HG02759 (cell line): Measurements from ENCODE around the gene PLD4.
"Not testable (repeated sequence)": the region's sequence is repeated elsewhere in the genome, so short reads cannot be mapped to it uniquely, and the experiment has no call there.

Experiments
- ATAC-seq: cut with Tn5 transposase; IDR thresholded peaks from one replicate; pipeline ENCODE4 v1.9.1; 2021; ENCODE audit warnings: mild to moderate bottlenecking, moderate library complexity; ENCODE audit not compliant: unreplicated experiment

Gene PLD4

DNA sequence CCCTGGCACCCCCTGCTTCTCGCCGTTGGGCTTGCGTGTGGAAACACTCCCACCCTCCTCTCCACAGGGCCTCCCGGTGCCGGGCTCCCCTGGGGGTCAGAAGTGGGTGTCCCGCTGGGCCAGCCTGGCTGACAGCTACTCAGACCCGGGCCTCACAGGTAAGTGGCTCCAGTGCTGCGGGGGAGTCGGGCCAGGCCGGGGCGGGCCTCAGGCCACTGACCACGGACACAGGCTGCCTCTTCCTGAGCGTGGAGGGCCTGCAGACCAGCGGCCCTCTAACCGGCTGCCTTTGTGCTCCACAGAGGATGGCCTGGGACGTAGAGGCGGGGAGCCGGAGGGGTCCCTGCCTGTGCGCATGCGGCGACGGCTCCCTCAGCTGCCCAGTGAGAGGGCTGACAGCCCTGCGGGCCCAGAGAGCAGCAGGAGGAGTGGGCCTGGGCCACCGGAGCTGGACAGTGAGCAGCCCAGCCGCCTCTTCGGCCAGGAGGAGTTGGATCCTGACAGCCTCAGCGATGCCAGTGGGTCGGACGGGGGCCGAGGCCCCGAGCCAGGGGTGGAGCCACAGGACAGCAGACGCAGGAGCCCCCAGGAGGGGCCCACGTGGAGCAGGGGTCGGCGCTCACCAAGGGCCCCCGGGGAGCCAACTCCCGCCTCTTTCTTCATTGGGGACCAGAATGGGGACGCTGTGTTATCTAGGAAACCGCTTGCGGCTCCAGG is 38.5 kb upstream of the PLD4 start:
- no peak for ATAC-seq

DNA sequence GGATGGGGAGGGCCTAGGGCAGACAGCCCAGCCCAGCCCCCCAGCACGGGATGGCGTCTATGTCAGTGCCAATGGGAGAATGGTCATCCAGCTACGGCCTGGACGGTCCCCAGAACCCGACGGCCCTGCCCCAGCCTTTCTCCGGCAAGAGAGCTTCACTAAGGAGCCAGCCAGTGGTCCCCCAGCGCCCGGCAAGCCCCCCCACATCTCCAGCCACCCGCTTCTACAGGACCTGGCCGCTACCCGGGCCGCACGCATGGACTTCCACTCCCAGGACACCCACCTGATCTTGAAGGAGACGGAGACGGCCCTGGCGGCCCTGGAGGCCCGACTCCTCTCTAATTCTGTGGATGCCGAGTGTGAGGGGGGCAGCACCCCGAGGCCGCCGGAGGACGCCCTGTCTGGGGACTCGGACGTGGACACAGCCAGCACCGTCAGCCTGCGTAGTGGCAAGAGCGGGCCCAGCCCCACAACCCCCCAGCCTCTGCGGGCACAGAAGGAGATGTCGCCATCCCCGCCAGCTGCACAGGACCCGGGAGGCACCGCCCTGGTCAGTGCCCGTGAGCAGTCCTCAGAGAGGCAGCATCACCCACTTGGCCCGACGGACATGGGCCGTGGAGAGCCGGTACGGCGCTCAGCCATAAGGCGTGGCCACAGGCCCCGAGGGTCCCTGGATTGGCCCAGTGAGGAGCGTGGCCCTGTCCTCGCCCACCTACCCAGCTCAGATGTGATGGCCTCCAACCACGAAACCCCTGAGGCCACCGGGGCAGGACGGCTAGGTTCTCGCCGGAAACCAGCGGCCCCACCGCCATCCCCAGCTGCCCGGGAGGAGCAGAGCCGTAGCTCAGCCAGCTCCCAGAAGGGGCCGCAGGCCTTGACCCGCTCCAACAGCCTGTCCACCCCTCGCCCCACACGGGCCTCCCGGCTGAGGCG is 37.7 kb upstream of the PLD4 start:
- ATAC-seq: no peak

DNA sequence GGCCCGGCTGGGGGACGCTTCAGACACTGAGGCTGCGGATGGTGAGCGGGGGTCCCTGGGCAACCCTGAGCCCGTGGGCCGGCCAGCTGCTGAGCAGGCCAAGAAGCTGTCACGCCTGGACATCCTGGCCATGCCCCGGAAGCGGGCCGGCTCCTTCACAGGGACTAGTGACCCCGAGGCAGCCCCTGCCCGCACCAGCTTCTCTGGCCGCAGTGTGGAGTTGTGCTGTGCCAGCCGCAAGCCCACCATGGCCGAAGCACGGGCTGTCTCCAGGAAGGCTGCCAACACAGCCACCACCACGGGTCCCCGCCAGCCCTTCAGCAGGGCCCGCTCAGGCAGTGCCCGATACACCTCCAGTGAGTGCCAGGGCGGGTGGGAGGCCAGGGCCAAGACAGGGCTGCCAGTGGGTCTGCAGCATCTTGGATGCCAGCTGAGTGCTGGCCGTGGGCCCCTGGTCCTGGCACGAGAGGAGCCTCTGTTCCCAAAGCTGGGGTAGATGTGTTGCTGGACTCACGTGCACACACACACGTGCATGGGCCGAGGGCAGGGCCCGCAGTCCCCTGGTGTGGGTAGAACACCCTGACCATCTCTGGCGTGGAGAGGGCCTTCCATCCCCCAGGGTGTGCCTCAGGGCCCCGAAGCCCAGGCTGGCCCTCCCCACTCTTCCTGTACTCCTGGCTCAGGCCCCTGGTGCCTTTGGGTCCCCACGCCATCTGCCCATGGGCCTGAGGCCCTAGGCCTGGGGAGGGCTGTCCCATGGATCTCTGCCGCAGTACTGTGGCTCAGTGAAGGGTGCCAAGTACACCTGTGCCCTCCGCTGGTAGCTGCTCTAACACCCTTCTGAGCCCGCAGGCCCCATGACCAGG is 36.8 kb upstream of the PLD4 start:
- ATAC-seq: no peak

DNA sequence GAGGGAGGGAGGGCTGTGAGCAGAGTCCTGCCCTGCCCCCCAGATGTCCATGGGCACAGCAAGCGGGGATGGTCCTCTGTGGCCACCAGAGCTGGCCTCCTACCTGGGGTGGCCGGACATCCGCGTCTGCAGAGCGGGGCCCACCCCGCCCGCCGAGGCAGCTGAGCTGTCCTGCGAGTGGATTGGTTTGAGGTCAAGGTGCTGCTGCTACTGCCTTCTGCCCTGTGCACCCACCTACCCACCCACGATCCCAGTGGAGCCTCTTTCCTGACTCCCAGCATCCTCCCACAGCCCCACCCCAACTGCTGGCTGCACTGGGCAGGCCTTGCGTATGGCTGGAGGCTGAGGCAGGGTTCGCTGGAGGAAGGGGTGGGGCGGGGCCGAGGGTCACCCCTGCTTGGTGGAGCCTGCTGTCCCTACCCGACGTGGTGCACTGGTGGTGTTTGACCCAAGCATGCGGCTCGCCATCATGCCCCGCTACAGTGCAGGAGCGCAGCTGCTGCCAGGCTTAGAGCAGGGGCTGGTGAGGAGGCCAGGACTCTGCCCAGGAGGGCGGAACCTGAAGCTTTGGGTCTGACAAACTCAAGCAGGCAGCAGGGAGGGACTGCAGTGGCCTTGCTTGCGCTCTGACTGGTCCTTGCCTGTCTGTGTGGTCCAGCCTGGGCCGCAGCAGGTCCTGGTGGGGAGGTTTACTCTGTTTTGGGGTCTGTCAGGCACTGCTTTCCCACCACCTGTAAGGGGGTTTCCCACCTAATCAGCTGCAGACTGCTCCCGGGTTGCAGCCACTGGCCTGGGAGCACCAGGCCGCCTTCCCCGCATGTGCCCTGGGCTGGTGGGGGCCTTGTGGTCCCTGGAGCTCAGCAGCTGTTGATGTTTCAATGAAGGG is 35.9 kb upstream of the PLD4 start:
- ATAC-seq: no peak

DNA sequence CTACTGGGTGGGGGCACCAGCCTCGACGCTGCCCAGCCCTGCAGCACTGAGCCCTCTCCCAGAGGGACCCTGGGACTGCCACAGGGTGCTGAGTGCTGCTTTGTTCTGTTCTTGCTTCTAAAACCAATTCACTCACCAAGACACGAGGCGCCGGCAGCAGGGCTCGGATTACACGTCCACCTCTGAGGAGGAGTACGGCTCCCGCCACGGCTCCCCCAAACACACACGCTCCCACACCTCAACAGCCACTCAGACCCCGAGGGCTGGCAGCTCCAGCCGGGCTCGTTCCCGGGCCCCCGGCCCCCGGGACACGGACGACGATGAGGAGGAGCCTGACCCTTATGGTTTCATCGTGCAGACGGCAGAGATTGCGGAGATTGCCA is 35.3 kb upstream of the PLD4 start:
- no peak for ATAC-seq

DNA sequence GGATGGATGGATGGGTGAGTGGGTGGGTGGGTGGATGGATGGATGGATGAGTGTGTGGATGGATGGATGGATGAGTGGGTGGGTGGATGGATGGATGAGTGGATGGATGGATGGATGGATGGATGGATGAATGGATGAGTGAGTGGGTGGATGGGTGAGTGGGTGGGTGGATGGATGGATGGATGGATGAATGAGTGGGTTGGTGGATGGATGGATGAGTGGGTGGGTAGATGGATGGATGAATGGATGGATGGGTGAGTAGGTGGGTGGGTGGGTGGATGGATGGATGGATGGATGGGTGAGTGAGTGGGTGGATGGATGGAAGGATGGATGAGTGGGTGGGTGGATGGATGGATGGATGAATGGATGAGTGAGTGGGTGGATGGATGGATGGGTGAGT is 34.4 kb upstream of the PLD4 start:
- ATAC-seq: not testable (repeated sequence)

DNA sequence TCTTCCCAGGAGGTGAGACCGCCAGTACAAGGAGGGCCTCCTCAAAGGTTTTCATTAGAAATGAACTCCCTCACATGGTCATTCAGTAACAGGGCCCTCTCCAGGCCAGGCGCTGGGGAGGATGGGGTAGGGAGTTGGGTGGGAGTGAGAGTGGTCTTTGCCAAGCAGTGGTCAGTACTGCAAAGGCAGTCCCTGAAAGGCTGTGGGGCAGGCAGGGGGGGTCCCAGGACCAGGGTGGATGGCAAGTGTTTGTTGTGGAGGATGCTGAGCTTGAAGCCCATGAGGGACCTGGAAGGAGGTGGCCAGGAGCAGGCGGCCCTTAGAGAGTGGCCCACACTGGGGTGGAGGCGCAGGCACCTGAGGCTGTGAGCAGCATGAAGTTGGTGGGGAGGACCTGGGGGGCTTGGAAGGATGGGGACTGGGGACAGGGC is 33.5 kb upstream of the PLD4 start:
- ATAC-seq: no peak

DNA sequence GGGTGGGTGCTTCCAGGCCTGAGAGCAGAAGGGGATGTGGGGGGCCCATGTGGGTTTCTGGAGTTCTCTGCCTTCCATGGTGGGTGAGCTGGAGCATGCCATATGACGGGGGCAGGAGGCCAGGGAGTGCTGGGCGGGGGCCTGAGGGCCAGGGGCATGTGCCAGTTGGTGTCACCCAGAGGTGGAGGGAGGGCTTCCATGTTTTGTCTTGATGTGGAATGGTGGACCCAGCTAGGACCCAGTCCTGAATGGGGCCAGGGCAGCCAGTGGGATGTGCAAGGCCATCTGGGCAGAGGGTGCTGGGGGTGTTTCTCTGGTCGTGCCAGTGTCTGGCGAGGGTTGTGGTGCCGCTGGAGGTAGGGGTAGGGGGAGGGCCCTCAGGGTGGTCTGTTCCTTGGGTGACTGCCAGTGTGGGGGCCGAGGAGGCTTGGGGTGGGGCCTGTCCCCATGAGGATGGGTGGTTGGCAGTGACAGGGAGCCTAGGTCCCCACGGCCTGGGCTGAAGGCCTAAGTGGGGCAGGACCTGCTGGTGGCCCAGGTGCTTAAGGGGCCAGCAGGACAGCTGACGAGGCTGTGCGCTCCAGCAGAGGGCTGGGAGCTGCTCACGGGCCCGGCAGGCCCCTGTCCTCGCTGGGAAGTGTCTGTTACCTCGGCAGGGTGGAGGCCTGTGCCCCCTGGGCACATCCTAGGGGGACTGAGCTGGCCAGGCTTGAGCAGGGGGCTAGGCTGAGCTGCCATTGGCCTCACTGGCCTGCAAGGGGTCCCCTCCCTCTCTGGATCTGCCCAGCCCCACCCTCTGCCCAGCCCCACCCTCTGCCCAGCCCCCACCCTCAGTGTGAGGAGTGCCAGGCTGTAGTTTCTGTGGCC is 32.8 kb upstream of the PLD4 start:
- no peak for ATAC-seq

DNA sequence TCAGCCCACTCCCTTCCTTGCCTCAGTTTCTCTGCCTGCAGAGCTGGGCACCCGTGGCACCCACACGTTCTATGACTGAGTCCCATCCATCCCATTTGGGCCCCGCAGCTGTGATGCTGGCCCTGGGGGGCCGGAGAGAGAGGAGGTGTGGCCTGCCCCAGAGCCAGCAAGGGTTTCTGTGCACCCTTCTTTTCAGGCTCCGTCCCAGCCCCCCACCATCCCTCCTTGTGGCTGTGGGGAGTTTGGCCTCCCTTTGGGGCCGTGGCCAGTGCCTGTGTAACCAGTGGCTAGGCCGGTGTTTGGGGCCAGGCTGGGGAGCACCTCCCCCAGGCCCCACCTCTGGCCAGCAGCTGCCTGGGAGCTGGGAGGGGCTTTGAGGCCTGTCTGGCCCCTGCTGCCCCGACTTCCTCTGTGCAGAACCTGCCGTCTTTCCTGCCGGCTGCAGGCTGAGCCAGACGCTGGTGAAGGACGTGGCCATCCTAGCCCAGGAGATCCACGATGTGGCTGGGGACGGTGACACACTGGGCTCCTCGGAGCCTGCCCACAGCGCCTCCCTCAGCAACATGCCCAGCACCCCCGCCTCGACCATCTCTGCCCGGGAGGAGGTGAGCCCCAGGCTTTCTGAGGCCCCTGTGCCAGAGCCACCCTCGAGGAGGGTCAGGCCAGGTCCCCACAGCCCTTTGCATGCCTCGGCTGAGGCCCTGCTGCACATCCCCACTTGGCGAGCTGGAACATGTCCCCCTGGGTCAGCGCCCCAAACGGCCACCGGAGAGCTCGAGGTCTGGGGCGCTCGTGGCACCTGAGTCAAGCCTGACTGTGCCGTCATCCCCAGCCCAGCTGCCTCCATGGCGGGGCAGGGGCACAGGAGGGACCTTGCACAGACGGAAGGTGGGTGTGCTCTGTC is 31.9 kb upstream of the PLD4 start:
- no peak for ATAC-seq

DNA sequence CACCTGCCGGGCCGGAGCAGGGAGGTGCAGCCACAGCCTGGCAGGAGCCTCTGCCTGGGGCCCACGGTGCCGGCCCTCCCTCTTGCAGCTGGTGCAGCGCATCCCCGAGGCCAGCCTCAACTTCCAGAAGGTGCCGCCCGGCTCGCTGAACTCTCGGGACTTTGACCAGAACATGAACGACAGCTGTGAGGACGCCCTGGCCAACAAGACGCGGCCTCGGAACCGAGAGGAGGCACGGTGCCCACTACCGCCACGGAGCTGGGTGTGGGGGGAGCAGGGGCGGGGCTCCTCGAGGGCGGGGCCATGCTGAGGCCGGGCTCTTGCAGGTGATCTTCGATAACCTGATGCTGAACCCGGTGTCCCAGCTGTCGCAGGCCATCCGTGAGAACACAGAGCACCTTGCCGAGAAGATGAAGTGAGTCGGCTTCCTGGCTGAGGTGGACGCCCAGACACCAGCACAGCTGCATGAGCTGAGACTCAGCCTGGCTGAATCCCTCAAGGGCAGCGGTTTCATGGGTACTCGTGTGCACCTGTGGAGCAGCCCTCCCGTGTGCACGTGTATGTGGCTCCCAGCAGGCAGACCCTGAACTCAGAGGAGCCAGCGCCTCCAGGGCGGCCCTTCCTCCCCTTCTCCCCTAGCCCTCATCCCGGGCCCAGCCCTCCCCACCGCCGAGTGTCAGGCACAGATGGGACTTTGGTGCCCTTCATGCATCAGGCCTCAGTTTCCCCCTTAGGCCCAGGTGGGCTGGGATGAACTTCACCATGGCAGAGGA is 31.1 kb upstream of the PLD4 start:
- ATAC-seq: no peak

DNA sequence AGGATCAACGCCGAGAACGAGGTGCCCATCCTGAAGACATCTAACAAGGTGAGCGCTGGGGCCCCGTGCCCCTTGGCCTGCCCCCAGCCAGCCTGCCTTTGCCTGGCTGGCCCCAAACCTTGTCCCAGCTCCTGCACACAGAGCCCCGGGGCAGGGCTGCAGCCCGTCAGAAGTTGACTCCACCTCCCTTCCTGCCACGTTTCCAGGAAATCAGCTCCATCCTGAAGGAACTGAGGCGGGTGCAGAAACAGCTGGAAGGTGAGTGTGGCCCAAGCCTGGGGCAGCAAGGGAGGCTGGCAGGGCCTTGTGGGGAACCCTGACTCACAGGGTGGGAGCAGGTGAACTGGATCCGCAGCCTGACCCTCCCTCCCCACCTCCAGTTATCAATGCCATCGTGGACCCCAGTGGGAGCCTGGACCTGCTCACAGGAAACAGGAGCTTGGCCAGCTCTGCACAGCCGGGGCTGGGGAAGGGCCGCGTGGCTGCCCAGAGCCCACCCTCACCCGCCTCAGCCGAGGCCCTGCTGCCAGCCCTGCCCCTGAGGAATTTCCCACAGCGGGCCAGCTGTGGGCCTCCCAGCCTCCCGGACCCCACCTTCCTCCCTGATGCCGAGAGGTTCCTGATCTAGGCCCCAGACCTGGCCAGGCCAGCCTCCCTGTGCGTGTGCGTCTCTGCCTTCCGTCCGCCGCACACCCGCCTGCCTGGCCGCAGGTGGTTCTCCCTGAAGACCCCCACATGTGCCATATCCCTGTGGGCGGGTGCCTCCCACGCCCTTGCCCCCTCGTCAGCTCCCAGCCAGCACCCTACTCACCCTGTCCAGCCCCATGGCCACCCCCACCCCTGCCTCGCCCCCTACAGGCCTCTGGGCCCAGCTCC is 30.1 kb upstream of the PLD4 start:
- no peak for ATAC-seq

DNA sequence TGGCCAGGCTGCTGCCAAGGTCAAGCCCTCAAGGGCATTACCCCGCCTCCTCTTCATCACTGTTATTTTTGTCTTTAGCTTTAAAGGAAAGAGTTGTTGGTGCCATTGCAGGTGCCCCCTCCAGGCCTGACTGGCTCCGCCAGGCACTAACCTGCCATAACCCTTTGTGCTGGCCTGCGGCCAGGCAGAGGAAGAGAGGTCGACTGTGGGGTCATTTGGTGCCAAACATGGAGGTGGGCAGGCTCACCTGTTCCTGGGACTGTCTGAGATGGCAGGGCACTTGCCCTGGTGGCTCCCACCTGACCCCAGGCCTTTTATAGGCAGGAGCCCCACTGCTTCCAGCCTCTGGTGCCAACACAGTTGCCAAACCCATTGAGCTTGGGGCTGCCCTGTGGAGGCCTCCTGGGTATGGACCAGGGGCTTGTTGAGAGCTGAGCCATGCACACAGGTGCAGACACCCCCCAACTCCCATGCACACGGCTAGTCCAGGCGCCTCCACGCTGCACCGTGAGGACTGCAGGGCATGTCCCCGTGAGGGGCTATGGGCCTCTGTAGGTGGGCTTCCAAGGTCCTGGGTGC is 29.4 kb upstream of the PLD4 start:
- ATAC-seq: no peak

DNA sequence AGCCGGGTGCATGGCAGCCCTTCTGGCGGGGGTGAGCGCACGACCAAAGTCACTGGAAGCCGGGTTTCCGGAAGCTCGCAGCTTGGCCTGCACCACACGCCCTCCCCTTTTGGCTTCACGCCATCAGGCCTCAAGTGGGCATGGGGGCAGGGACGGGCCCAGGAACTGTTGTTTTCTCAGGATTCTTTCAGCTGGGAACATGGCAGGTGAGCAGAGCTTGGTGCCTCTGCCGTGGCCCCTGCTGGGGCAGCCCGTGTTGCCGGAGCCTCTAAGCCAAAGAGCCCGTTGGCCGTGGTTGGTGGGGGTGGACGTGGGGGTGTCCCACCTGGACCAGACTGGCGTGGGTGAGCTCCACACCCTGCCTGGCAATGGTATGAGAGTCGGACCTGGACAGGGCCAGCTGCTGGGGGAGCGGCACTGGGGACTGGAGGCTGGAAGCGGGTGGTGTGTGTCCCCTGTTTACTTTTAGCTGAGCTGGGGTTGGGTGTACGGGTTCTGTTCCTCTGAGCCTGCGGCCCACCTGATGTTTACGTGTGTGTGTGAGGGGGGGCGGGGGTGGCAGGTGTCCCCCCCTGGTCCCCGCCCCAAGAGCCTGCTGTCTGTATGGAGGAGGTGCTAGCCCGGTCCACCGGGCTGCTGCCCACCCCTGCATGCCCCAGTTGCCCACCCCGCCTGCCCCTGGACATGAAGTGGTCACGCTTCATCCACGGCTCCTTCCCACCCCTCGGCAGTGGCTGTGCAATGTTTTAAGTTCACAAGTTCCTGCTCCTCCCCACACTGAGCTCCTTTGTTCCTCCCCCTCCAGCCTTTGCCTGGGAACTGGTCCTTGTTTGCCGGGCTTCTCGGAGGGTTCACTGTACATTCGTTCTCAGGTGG is 28.7 kb upstream of the PLD4 start:
- ATAC-seq: no peak

DNA sequence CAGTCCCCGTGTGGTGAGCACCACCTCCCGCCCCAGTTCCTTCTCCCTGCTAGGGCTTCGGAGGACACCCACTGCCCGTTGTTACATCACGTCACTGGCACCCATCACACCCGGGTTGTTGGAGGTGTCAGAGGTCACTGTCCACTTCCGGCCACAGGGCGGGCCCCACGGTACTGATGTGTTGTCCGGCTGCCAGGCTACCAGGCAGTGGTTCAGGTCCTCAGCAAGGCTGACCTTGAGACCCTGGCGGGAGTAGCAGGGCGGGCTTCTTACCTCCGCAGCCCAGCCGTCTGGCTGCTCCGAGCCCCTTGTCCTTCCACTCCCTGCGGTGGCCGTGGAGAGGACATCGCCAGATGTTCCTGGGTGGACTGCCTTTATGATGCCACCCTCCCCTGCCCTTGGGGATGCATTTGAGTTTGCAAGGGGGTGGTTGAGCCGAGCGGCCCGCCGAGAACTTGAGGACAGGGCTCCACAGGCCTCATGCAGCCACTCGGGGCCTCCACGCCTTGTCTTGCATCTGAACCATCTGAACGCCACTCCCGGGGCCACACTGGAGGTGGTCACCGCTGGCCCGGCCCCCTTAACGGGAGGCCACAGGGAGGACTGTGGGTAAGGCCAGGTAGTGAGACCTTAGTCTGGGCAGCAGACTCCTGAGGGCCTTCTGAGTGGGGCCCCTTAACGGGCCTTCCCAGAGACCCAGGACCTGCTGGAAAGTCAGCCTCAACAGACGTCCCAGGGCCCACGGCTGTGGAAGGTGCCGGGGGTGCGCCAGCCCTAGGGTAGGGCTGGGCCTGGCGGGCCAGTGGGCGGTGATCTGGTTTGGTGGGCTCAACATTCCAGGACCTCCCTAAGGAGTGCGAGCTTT is 27.1 kb upstream of the PLD4 start:
- no peak for ATAC-seq
